Neutrophil (primary cell): ENCODE results near the gene DPF3.

Experiments
- H3K27ac ChIP-seq: fragments of 200-600 bp; sonication (generic); 2 replicates; pipeline ENCODE4 v1.5.1; 2016; ENCODE audit warnings: mild to moderate bottlenecking, moderate library complexity
- H3K27me3 ChIP-seq: fragments of 200-600 bp; sonication (generic); 2 replicates; pipeline ENCODE4 v1.6.0; 2016; ENCODE audit warnings: mild to moderate bottlenecking
- H3K36me3 ChIP-seq: fragments of 200-600 bp; sonication (generic); 2 replicates; pipeline ENCODE4 v1.5.1; 2017
- H3K4me1 ChIP-seq, 2 experiments: fragments of 200-600 bp in 1 of 2; sonication (generic) in 1 of 2; 1 replicate in 1 of 2; 2 replicates in 1 of 2; pipeline versions ENCODE4 v1.5.1 to v1.6.1; 2013 to 2016; ENCODE audit warnings: low read depth in 1 of 2, low read length in 1 of 2, mild to moderate bottlenecking in 1 of 2, moderate library complexity in 1 of 2; ENCODE audit not compliant: control insufficient read depth in 1 of 2, insufficient read depth in 1 of 2
- H3K4me3 ChIP-seq, 2 experiments: fragments of 200-600 bp in 1 of 2; sonication (generic) in 1 of 2; 1 replicate in 1 of 2; 2 replicates in 1 of 2; pipeline ENCODE4 v1.5.1; 2013 to 2016; ENCODE audit warnings: low read depth in 1 of 2, low read length in 1 of 2, mild to moderate bottlenecking in 1 of 2, moderate library complexity in 1 of 2
- H3K9me3 ChIP-seq: fragments of 200-600 bp; sonication (generic); 2 replicates; pipeline ENCODE4 v1.5.1; 2016
- CTCF ChIP-seq: fragments of 200-600 bp; sonication (generic); IDR thresholded peaks from 2 replicates; pipeline ENCODE4 v1.5.1; 2016; ENCODE audit warnings: antibody characterized with exemption

Gene DPF3

GRCh38 chr14:72594099-72594901, 299.6 kb downstream of the DPF3 start:
- TF ChIP-seq CTCF: no peak
- no peaks in the 10 kb centered on the region for H3K36me3 ChIP-seq
- H3K27me3 ChIP-seq: peaks cover 75% of the 10 kb centered on the region
- H3K4me1 ChIP-seq: no peaks in the 10 kb centered on the region
- H3K4me3 ChIP-seq: no peak overlapping the region
- H3K27ac ChIP-seq: no peak overlapping the region
- H3K9me3 ChIP-seq: no peaks in the 10 kb centered on the region

- Histone ChIP-seq H3K9me3 (no peaks in the 10 kb centered on the region), H3K27me3 (peaks cover 67% of the 10 kb centered on the region), H3K4me1 (no peaks in the 10 kb centered on the region), H3K27ac (no peak overlapping the region), H3K36me3 (no peaks in the 10 kb centered on the region), H3K4me3 (no peak overlapping the region)
- no peak for TF ChIP-seq CTCF
Observed at GRCh38 chr14:72591391-72591790, 302.5 kb downstream of the DPF3 start.

- Histone ChIP-seq H3K4me1 (no peaks in the 10 kb centered on the region), H3K27me3 (peaks cover 59% of the 10 kb centered on the region), H3K4me3 (no peak overlapping the region), H3K36me3 (no peaks in the 10 kb centered on the region), H3K9me3 (no peaks in the 10 kb centered on the region), H3K27ac (no peak overlapping the region)
- TF ChIP-seq CTCF: no peak
Observed at GRCh38 chr14:72590577-72590976, 303.3 kb downstream of the DPF3 start.

- Histone ChIP-seq H3K4me1 (no peaks in the 10 kb centered on the region), H3K9me3 (no peaks in the 10 kb centered on the region), H3K27me3 (peaks cover 50% of the 10 kb centered on the region), H3K36me3 (no peaks in the 10 kb centered on the region), H3K27ac (no peak overlapping the region), H3K4me3 (no peak overlapping the region)
- TF ChIP-seq CTCF: no peak
Observed at GRCh38 chr14:72589652-72590051, 304.2 kb downstream of the DPF3 start.

GRCh38 chr14:72588521-72588920, 305.4 kb downstream of the DPF3 start:
- Histone ChIP-seq H3K36me3 (no peaks in the 10 kb centered on the region), H3K4me1 (no peaks in the 10 kb centered on the region), H3K4me3 (no peak overlapping the region), H3K27ac (no peak overlapping the region), H3K27me3 (peaks cover 38% of the 10 kb centered on the region), H3K9me3 (no peaks in the 10 kb centered on the region)
- TF ChIP-seq CTCF: no peak
